ENCODE results near the gene CBY2. TPM values are rescaled to one million over a fixed set of nuclear protein-coding genes. Genes with fewer than 3 reads are reported as not detected.

CBY2 gene
- total RNA-seq, 1 experiment from 2014 or later, result not detected

GRCh38 chr13:45750566-45750965, 48.4 kb downstream of the CBY2 start:
- Histone ChIP-seq H3K56ac (ENCODE audit: insufficient read length, low read depth, low read length) (no peak overlapping the region), H3K9me3 (ENCODE audit: control insufficient read depth, low read depth, low read length) (no peaks in the 10 kb centered on the region), H4K20me1 (ENCODE audit: control insufficient read depth, insufficient read depth, insufficient read length) (no peaks in the 10 kb centered on the region), H2AFZ (ENCODE audit: low read length) (no peak overlapping the region), H3K79me2 (ENCODE audit: insufficient read depth, low read length) (no peaks in the 10 kb centered on the region), H4K91ac (ENCODE audit: insufficient read length, low read depth, low read length) (no peak overlapping the region), H4K5ac (ENCODE audit: insufficient read length, low read depth, low read length) (no peak overlapping the region), H3K18ac (ENCODE audit: insufficient read length, low read depth, low read length) (no peak overlapping the region), H2AK5ac (ENCODE audit: insufficient read length, low read length) (no peak overlapping the region), H3K23ac (ENCODE audit: insufficient read length, low read depth, low read length) (no peak overlapping the region), H3K4me1 (ENCODE audit: insufficient read depth, low read length) (peaks cover 6% of the 10 kb centered on the region; the same call in 1 of the 2 replicates), H3K14ac (ENCODE audit: insufficient read depth, low read length) (no peak overlapping the region), H3K79me1 (ENCODE audit: insufficient read depth, low read depth, low read length, poor library complexity, severe bottlenecking) (no peaks in the 10 kb centered on the region), H3K23me2 (ENCODE audit: insufficient read length, low read depth, low read length, poor library complexity, severe bottlenecking) (no peaks in the 10 kb centered on the region), H2BK15ac (ENCODE audit: low read depth, low read length) (no peak overlapping the region), H2BK120ac (ENCODE audit: low read depth, low read length, poor library complexity, severe bottlenecking) (no peak overlapping the region), H3T11ph (ENCODE audit: low read length) (no peak overlapping the region), H2BK5ac (ENCODE audit: insufficient read length, low read length) (no peak overlapping the region), H4K8ac (replicated peaks; ENCODE audit: insufficient read length, low read depth, low read length) (no peak overlapping the region), H3K4ac (ENCODE audit: low read depth, low read length) (no peak overlapping the region), H3K27ac (ENCODE audit: insufficient read length, low read depth, low read length) (no peak overlapping the region), H3K4me2 (ENCODE audit: insufficient read depth, insufficient read length, low read length) (no peak overlapping the region), H3K27me3 (ENCODE audit: insufficient read depth, low read length) (no peaks in the 10 kb centered on the region), H2BK20ac (ENCODE audit: low read depth, low read length, poor library complexity, severe bottlenecking) (no peak overlapping the region), H3K9ac (ENCODE audit: extremely low read depth, insufficient read length, low read length) (no peak overlapping the region), H2BK12ac (ENCODE audit: insufficient read length, low read depth, low read length) (no peak overlapping the region)
- no peaks in the 10 kb centered on the region for H3K36me3 Mint-ChIP-seq (ENCODE audit: insufficient read depth in 1 of 3, low read depth in 3 of 3)
- DNase-seq, result no peak
- no peak for TF ChIP-seq CTCF (conservative IDR thresholded peaks at IDR 0.05)
- no peaks in the 10 kb centered on the region for H3K9me3 Mint-ChIP-seq
- WGBS (ENCODE audit: extremely low coverage, insufficient read length, low lambda C conversion rate), result no CpG with 5 or more reads among the region's 3 CpGs
- H3K27ac Mint-ChIP-seq, result no peak overlapping the region
- no peak overlapping the region for H3K4me3 Mint-ChIP-seq
- no peaks in the 10 kb centered on the region for H3K27me3 Mint-ChIP-seq (ENCODE audit: low read depth)
- peaks cover 16% of the 10 kb centered on the region in 2 experiments for H3K4me1 Mint-ChIP-seq
